HEK293 (cell line): ENCODE measurements around the gene POLR3A.
A peak's percentile ranks its signal among the peaks of the same experiment; 100 is the strongest.

Experiments used
- CTCF ChIA-PET: fragments of 350-600 bp; formaldehyde crosslinking; extraction: SDS; loops from one replicate; lab custom pipeline; 2021; ENCODE audit warnings: antibody characterized with exemption; lab: Yijun Ruan, JAX
- POLR2A ChIA-PET: fragments of 300-600 bp; formaldehyde crosslinking; extraction: SDS; loops from one replicate; lab custom pipeline; 2020; ENCODE audit warnings: antibody characterized with exemption, inconsistent platforms; lab: Yijun Ruan, JAX
- H3K27ac ChIP-seq: fragments of 200-500 bp; sonication (Bioruptor generic); 2 replicates; pipeline ENCODE4 v1.5.1; 2014; ENCODE audit warnings: low read depth, low read length, control low read depth, inconsistent platforms; ENCODE audit errors: extremely low read depth
- H3K36me3 ChIP-seq, 2 experiments: fragments of 200-500 bp in 1 of 2; sonication (Bioruptor generic) in 1 of 2; 1 replicate in 1 of 2; 2 replicates in 1 of 2; pipeline ENCODE4 v1.5.1; 2014 to 2017; ENCODE audit warnings: inconsistent platforms in 2 of 2, low read length in 2 of 2; ENCODE audit not compliant: control insufficient read depth in 2 of 2, insufficient read depth in 1 of 2
- H3K4me1 ChIP-seq: fragments of 200-500 bp; sonication (Bioruptor generic); 2 replicates; pipeline ENCODE4 v1.5.1; 2014; ENCODE audit warnings: mild to moderate bottlenecking, low read length, inconsistent platforms; ENCODE audit not compliant: control insufficient read depth, insufficient read depth
- H3K4me3 ChIP-seq: 2 replicates; pipeline ENCODE4 v1.5.1; 2011; ENCODE audit warnings: low read depth, mild to moderate bottlenecking, control low read depth, low read length, moderate library complexity
- H3K9me3 ChIP-seq: fragments of 200-500 bp; sonication (Bioruptor generic); 2 replicates; pipeline ENCODE4 v1.5.1; 2014; ENCODE audit warnings: low read depth, low read length, inconsistent platforms; ENCODE audit not compliant: control insufficient read depth, insufficient read depth
- GLIS1 ChIP-seq: fragments of 450-650 bp; formaldehyde crosslinking; IDR thresholded peaks from 2 replicates; pipeline ENCODE4 v1.5.1; 2016; ENCODE audit warnings: missing biosample characterization, missing genetic modification characterization
- IKZF3 ChIP-seq: fragments of 450-650 bp; IDR thresholded peaks from 2 replicates; pipeline ENCODE4 v1.5.0; 2018; ENCODE audit warnings: missing biosample characterization, mild to moderate bottlenecking, missing genetic modification characterization, moderate library complexity
- KLF16 ChIP-seq: fragments of 450-650 bp; formaldehyde crosslinking; IDR thresholded peaks from 2 replicates; pipeline ENCODE4 v1.5.1; 2017; ENCODE audit warnings: missing biosample characterization, missing genetic modification characterization
- KLF7 ChIP-seq: fragments of 450-650 bp; formaldehyde crosslinking; IDR thresholded peaks from 2 replicates; pipeline ENCODE4 v1.5.1; 2016; ENCODE audit warnings: missing biosample characterization, missing genetic modification characterization, borderline replicate concordance
- KLF8 ChIP-seq: fragments of 450-650 bp; formaldehyde crosslinking; IDR thresholded peaks from 2 replicates; pipeline ENCODE4 v1.5.1; 2016; ENCODE audit warnings: missing biosample characterization, missing genetic modification characterization
- OVOL3 ChIP-seq: fragments of 450-650 bp; formaldehyde crosslinking; IDR thresholded peaks from 2 replicates; pipeline ENCODE4 v1.5.1; 2016; ENCODE audit warnings: missing biosample characterization, missing genetic modification characterization
- REST ChIP-seq: fragments of 450-650 bp; formaldehyde crosslinking; IDR thresholded peaks from 2 replicates; pipeline ENCODE4 v1.5.1; 2016; ENCODE audit warnings: missing biosample characterization, missing genetic modification characterization
- SCRT2 ChIP-seq: fragments of 450-650 bp; formaldehyde crosslinking; IDR thresholded peaks from 2 replicates; pipeline ENCODE4 v1.5.1; 2016; ENCODE audit warnings: missing biosample characterization, missing genetic modification characterization
- ZBTB10 ChIP-seq: fragments of 450-650 bp; formaldehyde crosslinking; IDR thresholded peaks from 2 replicates; pipeline ENCODE4 v1.5.1; 2016; ENCODE audit warnings: missing biosample characterization, missing genetic modification characterization
- ZBTB20 ChIP-seq: fragments of 450-650 bp; formaldehyde crosslinking; IDR thresholded peaks from 2 replicates; pipeline ENCODE4 v1.5.1; 2016; ENCODE audit warnings: missing biosample characterization, missing genetic modification characterization
- ZBTB7A ChIP-seq: fragments of 450-650 bp; formaldehyde crosslinking; IDR thresholded peaks from 2 replicates; pipeline ENCODE4 v1.5.1; 2016; ENCODE audit warnings: low read depth, missing biosample characterization, missing genetic modification characterization
- ZIC2 ChIP-seq: fragments of 450-650 bp; formaldehyde crosslinking; IDR thresholded peaks from 2 replicates; pipeline ENCODE4 v1.5.1; 2016; ENCODE audit warnings: missing biosample characterization, missing genetic modification characterization
- ZNF239 ChIP-seq: fragments of 450-650 bp; formaldehyde crosslinking; IDR thresholded peaks from 2 replicates; pipeline ENCODE4 v1.5.1; 2016; ENCODE audit warnings: missing biosample characterization, missing genetic modification characterization
- ZNF280C ChIP-seq: fragments of 450-650 bp; formaldehyde crosslinking; IDR thresholded peaks from 2 replicates; pipeline ENCODE4 v1.5.1; 2016; ENCODE audit warnings: missing biosample characterization, missing genetic modification characterization
- ZNF292 ChIP-seq: fragments of 450-650 bp; formaldehyde crosslinking; IDR thresholded peaks from 2 replicates; pipeline ENCODE4 v1.5.1; 2016; ENCODE audit warnings: low read depth, missing biosample characterization, missing genetic modification characterization, borderline replicate concordance
- ZNF423 ChIP-seq: fragments of 450-650 bp; formaldehyde crosslinking; IDR thresholded peaks from 2 replicates; pipeline ENCODE4 v1.5.1; 2016; ENCODE audit warnings: missing biosample characterization, missing genetic modification characterization
- ZNF530 ChIP-seq: fragments of 450-650 bp; formaldehyde crosslinking; IDR thresholded peaks from 2 replicates; pipeline ENCODE4 v1.5.1; 2016; ENCODE audit warnings: low read depth, missing biosample characterization, missing genetic modification characterization
- ZNF558 ChIP-seq: fragments of 450-650 bp; formaldehyde crosslinking; IDR thresholded peaks from 2 replicates; pipeline ENCODE4 v1.5.1; 2016; ENCODE audit warnings: missing biosample characterization, missing genetic modification characterization
- ZNF561 ChIP-seq: fragments of 450-650 bp; IDR thresholded peaks from 2 replicates; pipeline ENCODE4 v1.5.1; 2018; ENCODE audit warnings: missing biosample characterization, missing genetic modification characterization, borderline replicate concordance
- ZNF571 ChIP-seq: fragments of 450-650 bp; formaldehyde crosslinking; IDR thresholded peaks from 2 replicates; pipeline ENCODE4 v1.5.0; 2017; ENCODE audit warnings: missing biosample characterization, missing genetic modification characterization
- ZNF585B ChIP-seq: fragments of 450-650 bp; formaldehyde crosslinking; IDR thresholded peaks from 2 replicates; pipeline ENCODE4 v1.5.1; 2016; ENCODE audit warnings: missing biosample characterization, missing genetic modification characterization
- ZNF610 ChIP-seq: fragments of 450-650 bp; formaldehyde crosslinking; IDR thresholded peaks from 2 replicates; pipeline ENCODE4 v1.5.1; 2016; ENCODE audit warnings: missing biosample characterization, missing genetic modification characterization, borderline replicate concordance
- ZNF623 ChIP-seq: fragments of 450-650 bp; formaldehyde crosslinking; IDR thresholded peaks from 2 replicates; pipeline ENCODE4 v1.5.1; 2016; ENCODE audit warnings: missing biosample characterization, missing genetic modification characterization
- ZNF747 ChIP-seq: fragments of 450-650 bp; formaldehyde crosslinking; IDR thresholded peaks from 2 replicates; pipeline ENCODE4 v1.5.1; 2016; ENCODE audit warnings: missing biosample characterization, missing genetic modification characterization

The POLR3A gene

GRCh38 chr10:77940225-77940624 is 89.1 kb downstream of the POLR3A start:
- H3K27ac ChIP-seq: no peak overlapping the region
- POLR2A ChIA-PET: no interaction called here
- H3K4me1 ChIP-seq: no peaks in the 10 kb centered on the region
- CTCF ChIA-PET: interaction anchor here (0.8 to 1.6 kb wide), 2 partner anchors 34 to 93 kb away, joined by 3 to 4 read pairs; no protein-coding TSS in a partner anchor
- no peaks in the 10 kb centered on the region for H3K9me3 ChIP-seq
- TF ChIP-seq ZNF530 (tag by site-specific recombination) (no peak), KLF7 (no peak), ZBTB7A (tag by site-specific recombination) (no peak), ZNF610 (tag by site-specific recombination) (no peak), ZNF571 (tag by site-specific recombination) (no peak), KLF16 (tag by site-specific recombination) (no peak), ZNF747 (tag by site-specific recombination) (no peak), KLF8 (tag by site-specific recombination) (no peak), ZBTB20 (no peak), ZNF292 (tag by site-specific recombination) (no peak), OVOL3 (tag by site-specific recombination) (no peak)
- H3K36me3 ChIP-seq: no peaks in the 10 kb centered on the region
- H3K4me3 ChIP-seq: no peak overlapping the region

- no peaks in the 10 kb centered on the region for H3K36me3 ChIP-seq
- no peaks in the 10 kb centered on the region for H3K9me3 ChIP-seq
- no peak overlapping the region for H3K4me3 ChIP-seq
- POLR2A ChIA-PET: interaction anchor here (0.6 to 0.8 kb wide), 2 partner anchors 8 to 15 kb away, joined by 3 read pairs; no protein-coding TSS in a partner anchor
- H3K4me1 ChIP-seq: no peaks in the 10 kb centered on the region
- H3K27ac ChIP-seq: no peak overlapping the region
- no peak for TF ChIP-seq IKZF3 (tag by site-specific recombination)
- no peak for TF ChIP-seq ZNF585B (tag by site-specific recombination)
- peak; percentile 73 for TF ChIP-seq ZIC2 (tag by site-specific recombination)
- no peak for TF ChIP-seq ZNF561
- TF ChIP-seq ZNF280C (tag by site-specific recombination): no peak
- no peak for TF ChIP-seq REST (tag by site-specific recombination)
- no peak for TF ChIP-seq ZNF623 (tag by site-specific recombination)
- TF ChIP-seq SCRT2 (tag by site-specific recombination): peak; percentile 54
- TF ChIP-seq ZBTB10: no peak
- no peak for TF ChIP-seq ZNF423 (tag by site-specific recombination)
- TF ChIP-seq GLIS1 (tag by site-specific recombination): peak; percentile 92
- no peak for TF ChIP-seq ZNF239 (tag by site-specific recombination)
- TF ChIP-seq ZNF558: no peak
- CTCF ChIA-PET: interaction anchor here (0.6 to 0.8 kb wide), 2 partner anchors 76 to 93 kb away, joined by 3 read pairs; no protein-coding TSS in a partner anchor
Measured at GRCh38 chr10:77939561-77940001, 89.7 kb downstream of the POLR3A start.
